ENCODE measurements around the gene GRIN3A.

The GRIN3A gene

GRCh38 chr9:101718192-101718591 is 20.3 kb downstream of the GRIN3A start:
- no peaks in the 10 kb centered on the region for H4K20me1 ChIP-seq (ENCODE audit: insufficient read depth, low read length)

GRCh38 chr9:101716629-101717028 is 21.8 kb downstream of the GRIN3A start:
- Histone ChIP-seq H3K79me2 (ENCODE audit: insufficient read depth, low read length) (no peaks in the 10 kb centered on the region), H3K27ac (ENCODE audit: low read length) (no peak overlapping the region), H3K36me3 (ENCODE audit: insufficient read depth, low read length) (no peaks in the 10 kb centered on the region), H3K27me3 (ENCODE audit: insufficient read depth, low read length, poor library complexity) (no peaks in the 10 kb centered on the region), H3K4me2 (ENCODE audit: insufficient read depth, low read length) (no peak overlapping the region), H3K4me1 (ENCODE audit: insufficient read depth, low read length) (no peaks in the 10 kb centered on the region), H3K9me3 (ENCODE audit: insufficient read depth, low read length, severe bottlenecking) (no peaks in the 10 kb centered on the region), H3K4me3 (ENCODE audit: low read depth in 1 of 2, low read length in 2 of 2) (no peak overlapping the region), H4K20me1 (ENCODE audit: insufficient read depth, low read length) (no peaks in the 10 kb centered on the region), H3K9ac (ENCODE audit: low read depth, low read length) (no peak overlapping the region), H2AFZ (ENCODE audit: low read depth, low read length) (no peak overlapping the region)
- TF ChIP-seq CTCF (IDR thresholded peaks at IDR 0.05; ENCODE audit: borderline replicate concordance, extremely low read depth, low read length, poor library complexity, severe bottlenecking) (no peak), EZH2 (IDR thresholded peaks at IDR 0.05; ENCODE audit: borderline replicate concordance, low read depth, low read length, severe bottlenecking) (no peak)
- DNase-seq, result no peak
- ATAC-seq (ENCODE audit: insufficient read depth, low read depth), result no peak

More at GRCh38 chr9:101718192-101718591, 20.3 kb downstream of the GRIN3A start:
- Histone ChIP-seq H3K4me3 (ENCODE audit: low read depth in 1 of 2, low read length in 2 of 2) (no peak overlapping the region), H3K27ac (ENCODE audit: low read length) (no peak overlapping the region), H3K79me2 (ENCODE audit: insufficient read depth, low read length) (no peaks in the 10 kb centered on the region), H3K9ac (ENCODE audit: low read depth, low read length) (no peak overlapping the region), H3K9me3 (ENCODE audit: insufficient read depth, low read length, severe bottlenecking) (no peaks in the 10 kb centered on the region), H3K27me3 (ENCODE audit: insufficient read depth, low read length, poor library complexity) (no peaks in the 10 kb centered on the region), H2AFZ (ENCODE audit: low read depth, low read length) (no peak overlapping the region), H3K4me1 (ENCODE audit: insufficient read depth, low read length) (no peaks in the 10 kb centered on the region), H3K36me3 (ENCODE audit: insufficient read depth, low read length) (no peaks in the 10 kb centered on the region), H3K4me2 (ENCODE audit: insufficient read depth, low read length) (no peak overlapping the region)
- TF ChIP-seq EZH2 (IDR thresholded peaks at IDR 0.05; ENCODE audit: borderline replicate concordance, low read depth, low read length, severe bottlenecking), result no peak
- TF ChIP-seq CTCF (IDR thresholded peaks at IDR 0.05; ENCODE audit: borderline replicate concordance, extremely low read depth, low read length, poor library complexity, severe bottlenecking), result no peak
- no peak for DNase-seq
- no peak for ATAC-seq (ENCODE audit: insufficient read depth, low read depth)

- Histone ChIP-seq H3K79me2 (ENCODE audit: insufficient read depth, low read length) (no peaks in the 10 kb centered on the region), H3K27ac (ENCODE audit: low read length) (no peak overlapping the region), H3K4me2 (ENCODE audit: insufficient read depth, low read length) (no peak overlapping the region), H3K4me3 (ENCODE audit: low read depth in 1 of 2, low read length in 2 of 2) (no peak overlapping the region), H4K20me1 (ENCODE audit: insufficient read depth, low read length) (no peaks in the 10 kb centered on the region; the same call in 1 of the 2 replicates), H3K9me3 (ENCODE audit: insufficient read depth, low read length, severe bottlenecking) (no peaks in the 10 kb centered on the region), H3K4me1 (ENCODE audit: insufficient read depth, low read length) (no peaks in the 10 kb centered on the region), H3K9ac (ENCODE audit: low read depth, low read length) (no peak overlapping the region), H2AFZ (ENCODE audit: low read depth, low read length) (no peak overlapping the region), H3K36me3 (ENCODE audit: insufficient read depth, low read length) (no peaks in the 10 kb centered on the region), H3K27me3 (ENCODE audit: insufficient read depth, low read length, poor library complexity) (no peaks in the 10 kb centered on the region)
- ATAC-seq (ENCODE audit: insufficient read depth, low read depth) (no peak), DNase-seq (peak; percentile 24)
- no peak for TF ChIP-seq EZH2 (IDR thresholded peaks at IDR 0.05; ENCODE audit: borderline replicate concordance, low read depth, low read length, severe bottlenecking)
- peak; percentile 65 for TF ChIP-seq CTCF (IDR thresholded peaks at IDR 0.05; ENCODE audit: borderline replicate concordance, extremely low read depth, low read length, poor library complexity, severe bottlenecking)
Observed at GRCh38 chr9:101711330-101711941, 27.0 kb downstream of the GRIN3A start.
